Subcutaneous adipose tissue (tissue), 4 donors: Measurements from ENCODE around the gene NTSR1. TPM values are rescaled to one million over a fixed set of nuclear protein-coding genes. Genes with fewer than 3 reads are reported as not detected.

Source experiments
- CTCF ChIP-seq: fragments of 450-650 bp; IDR thresholded peaks from one replicate; pipeline ENCODE4 v1.5.1; 2016; ENCODE audit warnings: low read depth, mild to moderate bottlenecking, control low read depth, antibody characterized with exemption, moderate library complexity
- total RNA-seq, 4 donors: library from RNA; depleted of rRNA; stranded (reverse); fragments of >200 nt; gene quantifications; one replicate each; pipeline ENCODE4 v1.1.0, GENCODE V29; 2016

Gene NTSR1
- total RNA-seq, 4 donors from 2014 or later = 0.16 TPM; not detected in 3

- no peak for TF ChIP-seq CTCF
Observed at GRCh38 chr20:62684981-62685380, 23.7 kb upstream of the NTSR1 start.

GRCh38 chr20:62685781-62686555 is 22.7 kb upstream of the NTSR1 start:
- TF ChIP-seq CTCF = no peak

GRCh38 chr20:62686869-62687830 is 21.5 kb upstream of the NTSR1 start:
- no peak for TF ChIP-seq CTCF

GRCh38 chr20:62688083-62688482 is 20.6 kb upstream of the NTSR1 start:
- TF ChIP-seq CTCF = no peak

- no peak for TF ChIP-seq CTCF
Observed at GRCh38 chr20:62688855-62689460, 19.7 kb upstream of the NTSR1 start.

- TF ChIP-seq CTCF = no peak
Observed at GRCh38 chr20:62689861-62690260, 18.8 kb upstream of the NTSR1 start.
